ENCODE measurements around the gene NECAB3.
A peak's percentile ranks its signal among the peaks of the same experiment; 100 is the strongest.

The NECAB3 gene

DNA sequence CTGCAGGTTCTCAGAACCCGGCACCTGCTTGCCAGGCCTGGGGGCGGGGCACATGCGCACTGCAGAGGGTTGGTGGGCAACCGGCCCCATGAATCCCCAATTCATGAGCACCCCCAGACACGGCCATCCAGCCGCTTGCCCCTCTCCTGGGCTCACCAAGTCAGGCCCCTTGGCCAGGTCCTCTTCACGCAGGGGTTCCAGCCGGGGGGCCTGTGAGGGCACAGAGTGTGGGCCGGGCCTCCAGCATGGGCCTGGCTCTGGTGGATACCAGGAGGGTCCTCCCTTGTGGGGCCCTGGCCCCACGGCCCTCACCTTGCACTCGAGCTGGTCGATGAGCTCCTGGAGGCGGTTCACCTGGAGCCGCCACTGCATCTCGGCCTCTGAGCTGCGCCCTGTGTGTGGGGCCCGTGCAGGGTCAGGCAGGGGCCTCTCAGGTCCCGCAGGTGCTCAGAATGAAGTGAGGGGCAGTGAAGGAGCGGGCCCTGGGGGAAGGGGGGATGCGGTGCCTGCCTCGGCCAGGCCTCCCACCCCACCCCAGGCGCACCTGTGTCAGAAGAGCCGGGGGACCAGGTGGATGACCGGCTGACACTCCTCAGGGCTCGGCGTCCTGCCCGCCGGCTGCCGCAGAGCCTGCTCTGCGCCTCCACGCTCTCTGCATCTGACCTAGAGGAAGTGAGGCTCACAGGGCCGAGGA, 14.7 kb downstream of the NECAB3 start:
- Histone ChIP-seq H3K4me2 (ENCODE audit: low read length) (no peak overlapping the region), H3K27me3 (ENCODE audit: insufficient read depth, low read length) (no peaks in the 10 kb centered on the region), H3K79me2 (ENCODE audit: insufficient read depth, low read length) (no peaks in the 10 kb centered on the region), H3K4me3 (ENCODE audit: low read depth, low read length, poor library complexity, severe bottlenecking) (no peak overlapping the region), H3K9ac (ENCODE audit: low read length) (no peak overlapping the region), H3K36me3 (ENCODE audit: insufficient read depth, low read length) (peaks cover 66% of the 10 kb centered on the region), H2AFZ (ENCODE audit: low read length) (no peak overlapping the region), H3K9me2 (ENCODE audit: low read depth, low read length) (no peaks in the 10 kb centered on the region), H3K9me3 (ENCODE audit: low read length) (no peaks in the 10 kb centered on the region), H3K27ac (ENCODE audit: low read depth, low read length, poor library complexity, severe bottlenecking) (peak overlapping the region; percentile 39), H3F3A (ENCODE audit: insufficient read depth, low read length) (no peaks in the 10 kb centered on the region), H3K4me1 (ENCODE audit: insufficient read depth, low read length, severe bottlenecking) (peaks cover 31% of the 10 kb centered on the region), H4K20me1 (ENCODE audit: insufficient read depth, low read length) (no peaks in the 10 kb centered on the region)
- TF ChIP-seq, protein P1, sequence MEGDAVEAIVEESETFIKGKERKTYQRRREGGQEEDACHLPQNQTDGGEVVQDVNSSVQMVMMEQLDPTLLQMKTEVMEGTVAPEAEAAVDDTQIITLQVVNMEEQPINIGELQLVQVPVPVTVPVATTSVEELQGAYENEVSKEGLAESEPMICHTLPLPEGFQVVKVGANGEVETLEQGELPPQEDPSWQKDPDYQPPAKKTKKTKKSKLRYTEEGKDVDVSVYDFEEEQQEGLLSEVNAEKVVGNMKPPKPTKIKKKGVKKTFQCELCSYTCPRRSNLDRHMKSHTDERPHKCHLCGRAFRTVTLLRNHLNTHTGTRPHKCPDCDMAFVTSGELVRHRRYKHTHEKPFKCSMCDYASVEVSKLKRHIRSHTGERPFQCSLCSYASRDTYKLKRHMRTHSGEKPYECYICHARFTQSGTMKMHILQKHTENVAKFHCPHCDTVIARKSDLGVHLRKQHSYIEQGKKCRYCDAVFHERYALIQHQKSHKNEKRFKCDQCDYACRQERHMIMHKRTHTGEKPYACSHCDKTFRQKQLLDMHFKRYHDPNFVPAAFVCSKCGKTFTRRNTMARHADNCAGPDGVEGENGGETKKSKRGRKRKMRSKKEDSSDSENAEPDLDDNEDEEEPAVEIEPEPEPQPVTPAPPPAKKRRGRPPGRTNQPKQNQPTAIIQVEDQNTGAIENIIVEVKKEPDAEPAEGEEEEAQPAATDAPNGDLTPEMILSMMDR (IDR thresholded peaks at IDR 0.05; ENCODE audit: low read length) = no peak
- TF ChIP-seq EZH2 (IDR thresholded peaks at IDR 0.05; ENCODE audit: borderline replicate concordance, low read length) = no peak

DNA sequence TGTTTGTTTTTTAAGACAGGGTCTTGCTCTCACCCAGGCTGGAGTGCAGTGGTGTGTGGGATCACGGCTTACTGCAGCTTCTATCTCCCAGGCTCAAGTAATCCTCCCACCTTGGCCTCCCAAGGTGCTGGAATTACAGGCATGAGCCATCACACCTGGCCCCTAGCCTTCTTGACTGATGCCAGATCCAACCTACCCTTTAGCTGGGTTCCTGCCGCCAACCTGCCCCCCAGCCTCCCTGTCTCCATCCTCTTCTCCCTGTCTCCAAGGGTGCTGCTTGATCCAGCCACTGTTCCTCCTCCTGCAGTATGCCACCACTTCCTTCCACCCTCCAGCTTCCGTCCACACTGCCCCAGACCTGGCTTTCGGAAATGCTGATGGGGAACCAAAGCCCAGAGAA, 15.3 kb downstream of the NECAB3 start:
- Histone ChIP-seq H3K4me1 (ENCODE audit: insufficient read depth, low read length, severe bottlenecking) (peaks cover 31% of the 10 kb centered on the region), H3K27me3 (ENCODE audit: insufficient read depth, low read length) (no peaks in the 10 kb centered on the region), H3K9me2 (ENCODE audit: low read depth, low read length) (no peaks in the 10 kb centered on the region), H3F3A (ENCODE audit: insufficient read depth, low read length) (no peaks in the 10 kb centered on the region), H3K36me3 (ENCODE audit: insufficient read depth, low read length) (peaks cover 66% of the 10 kb centered on the region), H3K79me2 (ENCODE audit: insufficient read depth, low read length) (no peaks in the 10 kb centered on the region), H3K9me3 (ENCODE audit: low read length) (no peaks in the 10 kb centered on the region), H3K27ac (ENCODE audit: low read depth, low read length, poor library complexity, severe bottlenecking) (no peak overlapping the region), H4K20me1 (ENCODE audit: insufficient read depth, low read length) (no peaks in the 10 kb centered on the region), H3K4me3 (ENCODE audit: low read depth, low read length, poor library complexity, severe bottlenecking) (no peak overlapping the region), H2AFZ (ENCODE audit: low read length) (no peak overlapping the region), H3K4me2 (ENCODE audit: low read length) (no peak overlapping the region), H3K9ac (ENCODE audit: low read length) (no peak overlapping the region)
- no peak for TF ChIP-seq EZH2 (IDR thresholded peaks at IDR 0.05; ENCODE audit: borderline replicate concordance, low read length)
- TF ChIP-seq, protein P1 (IDR thresholded peaks at IDR 0.05; ENCODE audit: low read length) = no peak

DNA sequence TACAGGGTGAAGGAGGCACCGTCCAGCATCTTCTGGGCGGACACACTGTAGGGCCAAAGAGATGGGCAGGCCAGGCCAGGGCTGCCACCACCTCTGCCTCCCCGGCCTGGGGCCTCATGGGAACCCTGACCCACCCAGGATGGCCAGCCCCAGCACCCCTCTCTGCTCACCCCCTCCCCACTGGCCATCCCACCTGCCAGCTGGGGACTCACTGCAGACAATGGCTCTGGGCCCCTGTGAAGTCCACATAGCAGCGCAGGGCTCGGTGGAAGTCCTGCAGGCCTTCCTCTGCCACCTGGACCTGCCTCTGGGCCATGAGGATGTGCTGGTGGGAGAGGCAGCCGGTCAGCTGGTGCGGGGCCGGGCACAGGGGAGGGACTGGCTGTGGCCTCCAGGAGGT, 15.7 kb downstream of the NECAB3 start:
- no peaks in the 10 kb centered on the region for H3K79me2 ChIP-seq (ENCODE audit: insufficient read depth, low read length)
- no peak overlapping the region for H2AFZ ChIP-seq (ENCODE audit: low read length)
- H3K9me3 ChIP-seq (ENCODE audit: low read length) = no peaks in the 10 kb centered on the region
- no peak for TF ChIP-seq EZH2 (IDR thresholded peaks at IDR 0.05; ENCODE audit: borderline replicate concordance, low read length)
- TF ChIP-seq, protein P1 (IDR thresholded peaks at IDR 0.05; ENCODE audit: low read length) = no peak
- no peaks in the 10 kb centered on the region for H3K27me3 ChIP-seq (ENCODE audit: insufficient read depth, low read length)
- no peaks in the 10 kb centered on the region for H4K20me1 ChIP-seq (ENCODE audit: insufficient read depth, low read length)
- no peak overlapping the region for H3K27ac ChIP-seq (ENCODE audit: low read depth, low read length, poor library complexity, severe bottlenecking)
- H3K9me2 ChIP-seq (ENCODE audit: low read depth, low read length) = no peaks in the 10 kb centered on the region
- H3K4me3 ChIP-seq (ENCODE audit: low read depth, low read length, poor library complexity, severe bottlenecking) = no peak overlapping the region
- peaks cover 66% of the 10 kb centered on the region for H3K36me3 ChIP-seq (ENCODE audit: insufficient read depth, low read length)
- peaks cover 33% of the 10 kb centered on the region for H3K4me1 ChIP-seq (ENCODE audit: insufficient read depth, low read length, severe bottlenecking)
- H3F3A ChIP-seq (ENCODE audit: insufficient read depth, low read length) = no peaks in the 10 kb centered on the region
- no peak overlapping the region for H3K4me2 ChIP-seq (ENCODE audit: low read length)
- H3K9ac ChIP-seq (ENCODE audit: low read length) = no peak overlapping the region
